Mesenteric fat pad (tissue), 1 donor: ENCODE measurements around the gene ZNF69. TPM values are rescaled to one million over a fixed set of nuclear protein-coding genes. Genes with fewer than 3 reads are reported as not detected.
"Not testable (repeated sequence)": the region's sequence is repeated elsewhere in the genome, so short reads cannot be mapped to it uniquely, and the experiment has no call there.

Experiments
- DNase-seq: peaks from one replicate; pipeline ENCODE4 v3.0.0-alpha.2; 2020; ENCODE audit warnings: low spot score
- total RNA-seq: library from RNA; stranded (reverse); fragmentation: NEBNext Ultra II Directional; extraction: Animal tissue kit (Norgen Biotek cat#: 25700); gene quantifications from one replicate; pipeline ENCODE4 v1.2.1, GENCODE V29; 2021
- donor health status: DM: yes; HTN: yes; CAD: no.

The ZNF69 gene
- total RNA-seq, 1 donor from 2014 or later = 6.4 TPM

- DNase-seq = no peak
Measured at GRCh38 chr19:11890634-11891033, 3.1 kb downstream of the ZNF69 start.

- no peak for DNase-seq
Measured at GRCh38 chr19:11894851-11895250, 7.3 kb downstream of the ZNF69 start.

- no peak for DNase-seq
Measured at GRCh38 chr19:11902228-11902627, 14.6 kb downstream of the ZNF69 start.

GRCh38 chr19:11905928-11906327 lies 18.3 kb downstream of the ZNF69 start:
- no peak for DNase-seq

GRCh38 chr19:11911937-11912336 lies 24.4 kb downstream of the ZNF69 start:
- DNase-seq = not testable (repeated sequence)

- DNase-seq = not testable (repeated sequence)
Measured at GRCh38 chr19:11914417-11915051, 27.0 kb downstream of the ZNF69 start.

- DNase-seq = no peak
Measured at GRCh38 chr19:11921852-11922495, 34.4 kb downstream of the ZNF69 start.

- peak; percentile 95 for DNase-seq
Measured at GRCh38 chr19:11924886-11925650, 37.5 kb downstream of the ZNF69 start, which contains the start of gene ZNF700. TSS of gene ZNF700 (plus strand) at chr19:11925107. CDS start at chr19:11925211, 104 bp downstream.

GRCh38 chr19:11925651-11926187 lies 38.1 kb downstream of the ZNF69 start:
- DNase-seq = not testable (repeated sequence)

- DNase-seq = no peak
Measured at GRCh38 chr19:11927227-11927626, 39.6 kb downstream of the ZNF69 start.

- DNase-seq = no peak
Measured at GRCh38 chr19:11931051-11931450, 43.5 kb downstream of the ZNF69 start.

- DNase-seq = no peak
Measured at GRCh38 chr19:11931513-11931912, 43.9 kb downstream of the ZNF69 start.

- not testable (repeated sequence) for DNase-seq
Measured at GRCh38 chr19:11935829-11936228, 48.2 kb downstream of the ZNF69 start.

- DNase-seq = not testable (repeated sequence)
Measured at GRCh38 chr19:11938383-11938782, 50.8 kb downstream of the ZNF69 start.

GRCh38 chr19:11941361-11941887 lies 53.8 kb downstream of the ZNF69 start:
- DNase-seq = not testable (repeated sequence)

- DNase-seq = no peak
Measured at GRCh38 chr19:11942008-11942842, 54.6 kb downstream of the ZNF69 start.

- no peak for DNase-seq
Measured at GRCh38 chr19:11942843-11943108, 55.2 kb downstream of the ZNF69 start.

GRCh38 chr19:11944656-11945055 lies 57.1 kb downstream of the ZNF69 start:
- DNase-seq = no peak

GRCh38 chr19:11948646-11949045 lies 61.1 kb downstream of the ZNF69 start:
- no peak for DNase-seq

GRCh38 chr19:11949201-11949600 lies 61.6 kb downstream of the ZNF69 start:
- no peak for DNase-seq

GRCh38 chr19:11949614-11950080 lies 62.1 kb downstream of the ZNF69 start:
- DNase-seq = not testable (repeated sequence)
